Panc1 (cell line): ENCODE measurements around the gene RIC3.

Source experiments
- POLR2AphosphoS5 ChIP-seq: IDR thresholded peaks from 2 replicates; pipeline ENCODE4 v1.6.1; 2012; ENCODE audit warnings: mild to moderate bottlenecking, low read depth, low read length, moderate library complexity
- TCF7L2 ChIP-seq: IDR thresholded peaks from 2 replicates; pipeline ENCODE4 v1.6.1; 2011; ENCODE audit warnings: mild to moderate bottlenecking, low read depth, low read length, inconsistent platforms
- TF ChIP-seq, protein P1 (sequence below): fragments of 450-650 bp; IDR thresholded peaks from 2 replicates; pipeline ENCODE4 v1.5.1; 2017; ENCODE audit warnings: mild to moderate bottlenecking
- TF ChIP-seq, protein P2 (sequence below), 2 experiments: IDR thresholded peaks; 2 replicates each; pipeline ENCODE4 v1.6.1; 2011 to 2012; ENCODE audit warnings: low read depth in 2 of 2, control low read depth in 1 of 2, low read length in 1 of 2, mild to moderate bottlenecking in 1 of 2, moderate library complexity in 1 of 2; ENCODE audit not compliant: insufficient read depth in 1 of 2

DNA sequence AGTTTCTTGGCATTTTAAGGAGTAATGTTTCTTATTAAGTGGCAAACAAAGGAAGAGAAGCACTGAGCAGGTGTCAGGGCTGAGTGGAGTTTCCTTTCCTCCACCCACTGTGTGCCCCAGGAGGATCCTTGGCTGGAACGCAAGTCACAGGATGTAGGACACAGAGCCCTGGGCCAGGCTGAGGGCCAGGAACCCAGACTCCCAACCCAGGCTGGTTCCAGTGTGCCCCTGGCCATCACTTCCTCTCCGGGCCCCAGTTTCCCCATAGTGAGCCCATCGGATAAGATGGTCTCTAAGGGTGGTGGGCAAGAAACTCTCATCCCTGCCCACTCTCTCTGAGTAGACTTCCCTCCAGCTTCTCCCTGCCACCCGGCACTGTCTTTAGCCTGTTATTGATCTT lies 49.6 kb upstream of the RIC3 start:
- TF ChIP-seq, protein P1, sequence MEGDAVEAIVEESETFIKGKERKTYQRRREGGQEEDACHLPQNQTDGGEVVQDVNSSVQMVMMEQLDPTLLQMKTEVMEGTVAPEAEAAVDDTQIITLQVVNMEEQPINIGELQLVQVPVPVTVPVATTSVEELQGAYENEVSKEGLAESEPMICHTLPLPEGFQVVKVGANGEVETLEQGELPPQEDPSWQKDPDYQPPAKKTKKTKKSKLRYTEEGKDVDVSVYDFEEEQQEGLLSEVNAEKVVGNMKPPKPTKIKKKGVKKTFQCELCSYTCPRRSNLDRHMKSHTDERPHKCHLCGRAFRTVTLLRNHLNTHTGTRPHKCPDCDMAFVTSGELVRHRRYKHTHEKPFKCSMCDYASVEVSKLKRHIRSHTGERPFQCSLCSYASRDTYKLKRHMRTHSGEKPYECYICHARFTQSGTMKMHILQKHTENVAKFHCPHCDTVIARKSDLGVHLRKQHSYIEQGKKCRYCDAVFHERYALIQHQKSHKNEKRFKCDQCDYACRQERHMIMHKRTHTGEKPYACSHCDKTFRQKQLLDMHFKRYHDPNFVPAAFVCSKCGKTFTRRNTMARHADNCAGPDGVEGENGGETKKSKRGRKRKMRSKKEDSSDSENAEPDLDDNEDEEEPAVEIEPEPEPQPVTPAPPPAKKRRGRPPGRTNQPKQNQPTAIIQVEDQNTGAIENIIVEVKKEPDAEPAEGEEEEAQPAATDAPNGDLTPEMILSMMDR, result no peak
- TF ChIP-seq POLR2AphosphoS5, result no peak
- TF ChIP-seq, protein P2, sequence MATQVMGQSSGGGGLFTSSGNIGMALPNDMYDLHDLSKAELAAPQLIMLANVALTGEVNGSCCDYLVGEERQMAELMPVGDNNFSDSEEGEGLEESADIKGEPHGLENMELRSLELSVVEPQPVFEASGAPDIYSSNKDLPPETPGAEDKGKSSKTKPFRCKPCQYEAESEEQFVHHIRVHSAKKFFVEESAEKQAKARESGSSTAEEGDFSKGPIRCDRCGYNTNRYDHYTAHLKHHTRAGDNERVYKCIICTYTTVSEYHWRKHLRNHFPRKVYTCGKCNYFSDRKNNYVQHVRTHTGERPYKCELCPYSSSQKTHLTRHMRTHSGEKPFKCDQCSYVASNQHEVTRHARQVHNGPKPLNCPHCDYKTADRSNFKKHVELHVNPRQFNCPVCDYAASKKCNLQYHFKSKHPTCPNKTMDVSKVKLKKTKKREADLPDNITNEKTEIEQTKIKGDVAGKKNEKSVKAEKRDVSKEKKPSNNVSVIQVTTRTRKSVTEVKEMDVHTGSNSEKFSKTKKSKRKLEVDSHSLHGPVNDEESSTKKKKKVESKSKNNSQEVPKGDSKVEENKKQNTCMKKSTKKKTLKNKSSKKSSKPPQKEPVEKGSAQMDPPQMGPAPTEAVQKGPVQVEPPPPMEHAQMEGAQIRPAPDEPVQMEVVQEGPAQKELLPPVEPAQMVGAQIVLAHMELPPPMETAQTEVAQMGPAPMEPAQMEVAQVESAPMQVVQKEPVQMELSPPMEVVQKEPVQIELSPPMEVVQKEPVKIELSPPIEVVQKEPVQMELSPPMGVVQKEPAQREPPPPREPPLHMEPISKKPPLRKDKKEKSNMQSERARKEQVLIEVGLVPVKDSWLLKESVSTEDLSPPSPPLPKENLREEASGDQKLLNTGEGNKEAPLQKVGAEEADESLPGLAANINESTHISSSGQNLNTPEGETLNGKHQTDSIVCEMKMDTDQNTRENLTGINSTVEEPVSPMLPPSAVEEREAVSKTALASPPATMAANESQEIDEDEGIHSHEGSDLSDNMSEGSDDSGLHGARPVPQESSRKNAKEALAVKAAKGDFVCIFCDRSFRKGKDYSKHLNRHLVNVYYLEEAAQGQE (IDR thresholded peaks at IDR 0.05; ENCODE audit: insufficient read depth in 1 of 2, low read depth in 2 of 2, low read length in 1 of 2), result no peak
- no peak for TF ChIP-seq TCF7L2
